Effector CD4-positive, alpha-beta T cell (primary cell): ENCODE results near the gene AAR2.

Source experiments
- DNase-seq: peaks from one replicate; pipeline ENCODE4 v3.0.0-alpha.2; 2020

The AAR2 gene

GRCh38 chr20:36261389-36262105 is 25.3 kb downstream of the AAR2 start:
- DNase-seq: no peak

- DNase-seq: no peak
Measured at GRCh38 chr20:36262440-36262839, 26.2 kb downstream of the AAR2 start.

- no peak for DNase-seq
Measured at GRCh38 chr20:36264426-36265246, 28.4 kb downstream of the AAR2 start.

GRCh38 chr20:36266189-36266588 is 29.9 kb downstream of the AAR2 start:
- DNase-seq: no peak

GRCh38 chr20:36267605-36268381 is 31.5 kb downstream of the AAR2 start:
- DNase-seq: no peak

GRCh38 chr20:36268440-36269342 is 32.4 kb downstream of the AAR2 start:
- DNase-seq: no peak

DNA sequence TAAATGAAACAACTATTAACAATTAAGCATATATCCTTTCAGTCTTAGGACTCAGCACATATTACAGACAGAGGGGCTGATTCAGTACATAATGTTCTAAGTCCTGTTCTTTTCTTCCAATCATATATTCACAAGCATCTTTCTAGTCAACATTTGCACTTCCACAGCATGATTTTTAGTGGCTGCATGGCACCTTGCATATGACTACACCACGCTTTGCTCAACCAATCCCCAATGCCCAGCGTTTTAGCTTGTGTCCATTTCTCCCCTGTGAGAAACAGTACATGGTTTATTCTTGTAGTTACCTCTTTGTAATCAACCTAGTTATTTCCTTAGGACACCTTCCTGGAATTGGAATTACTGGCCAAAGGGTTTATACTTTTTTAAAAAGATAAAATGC is 33.2 kb downstream of the AAR2 start:
- no peak for DNase-seq

DNA sequence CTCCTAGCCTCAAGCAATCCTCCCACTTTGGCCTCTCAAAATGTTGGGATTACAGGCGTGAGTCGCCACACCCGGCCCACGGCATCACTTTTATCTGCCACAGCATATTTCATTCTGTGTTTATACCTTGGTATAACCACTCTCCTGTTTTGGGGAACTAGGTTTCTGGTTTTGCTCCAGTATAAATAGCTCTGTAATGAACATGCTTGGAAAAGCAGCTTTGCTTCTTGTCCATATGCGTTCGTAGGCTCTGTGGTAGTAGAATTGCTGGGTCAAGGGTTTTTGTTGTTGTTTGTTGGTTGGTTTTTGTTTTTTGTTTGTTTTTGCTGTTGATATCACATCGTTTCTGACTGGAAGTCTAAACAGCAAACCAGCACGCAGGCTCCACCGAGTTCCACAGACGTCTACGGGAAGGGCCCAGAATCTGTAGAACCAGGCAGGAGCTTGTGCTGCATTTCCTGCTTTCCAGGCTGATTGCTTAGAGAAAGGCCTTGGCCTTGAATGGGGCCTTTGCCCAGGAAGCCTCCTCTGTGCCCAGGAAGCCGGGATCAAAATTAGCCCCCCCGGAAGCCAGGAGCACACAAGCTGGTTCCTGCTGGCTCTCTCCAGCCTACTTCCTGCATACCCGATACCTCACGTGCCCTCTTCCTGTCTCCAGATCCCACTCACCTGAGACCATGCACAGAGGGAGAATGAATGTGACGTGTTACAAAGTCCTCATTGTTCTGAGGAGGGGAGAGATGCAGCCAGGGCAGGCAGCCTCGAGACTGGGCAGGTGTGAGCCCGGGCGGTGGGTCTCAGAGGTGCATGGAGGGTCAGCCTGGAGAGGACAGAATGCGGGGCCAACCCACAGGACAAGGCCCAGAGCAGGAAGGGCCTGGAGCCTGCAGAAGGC is 34.7 kb downstream of the AAR2 start:
- DNase-seq: no peak

- no peak for DNase-seq
Measured at GRCh38 chr20:36271639-36272546, 35.6 kb downstream of the AAR2 start.

GRCh38 chr20:36272547-36273220 is 36.4 kb downstream of the AAR2 start:
- DNase-seq: no peak

DNA sequence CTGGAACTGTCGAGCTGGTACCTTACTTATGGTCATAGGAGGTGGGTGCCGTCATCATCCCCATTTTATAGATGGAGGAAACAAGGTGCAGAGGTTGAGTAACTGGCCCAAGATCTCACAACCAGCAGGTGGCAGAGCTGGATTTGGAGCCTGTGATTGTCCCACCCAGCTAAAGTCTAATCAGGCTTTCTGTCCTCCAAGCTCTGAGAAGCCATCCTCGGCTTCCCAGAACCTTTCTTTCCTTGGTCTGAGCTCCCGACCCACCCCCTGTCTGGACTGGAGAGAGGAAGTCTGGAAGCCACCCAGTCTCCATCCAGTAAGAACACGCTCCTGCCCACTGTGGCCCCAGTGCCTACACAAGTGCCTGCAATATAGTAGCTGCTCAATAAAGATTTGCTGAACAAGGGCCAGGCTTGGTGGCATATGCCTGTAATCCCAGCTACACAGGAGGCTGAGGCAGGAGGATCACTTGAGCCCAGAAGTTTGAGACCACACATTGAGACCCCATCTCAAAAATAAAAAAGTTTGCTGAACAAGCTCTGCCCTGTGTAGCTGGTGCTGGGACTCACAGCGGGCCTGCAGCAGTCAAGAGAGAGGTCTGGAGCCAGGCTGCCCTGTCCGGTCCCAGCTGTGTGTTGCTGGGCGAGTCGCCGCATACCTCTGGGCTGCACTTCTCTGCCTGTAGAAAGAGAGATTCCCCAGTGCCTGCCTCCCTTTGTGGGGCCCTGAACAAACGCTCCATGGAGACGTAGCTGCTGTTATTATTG is 37.3 kb downstream of the AAR2 start:
- DNase-seq: no peak

DNA sequence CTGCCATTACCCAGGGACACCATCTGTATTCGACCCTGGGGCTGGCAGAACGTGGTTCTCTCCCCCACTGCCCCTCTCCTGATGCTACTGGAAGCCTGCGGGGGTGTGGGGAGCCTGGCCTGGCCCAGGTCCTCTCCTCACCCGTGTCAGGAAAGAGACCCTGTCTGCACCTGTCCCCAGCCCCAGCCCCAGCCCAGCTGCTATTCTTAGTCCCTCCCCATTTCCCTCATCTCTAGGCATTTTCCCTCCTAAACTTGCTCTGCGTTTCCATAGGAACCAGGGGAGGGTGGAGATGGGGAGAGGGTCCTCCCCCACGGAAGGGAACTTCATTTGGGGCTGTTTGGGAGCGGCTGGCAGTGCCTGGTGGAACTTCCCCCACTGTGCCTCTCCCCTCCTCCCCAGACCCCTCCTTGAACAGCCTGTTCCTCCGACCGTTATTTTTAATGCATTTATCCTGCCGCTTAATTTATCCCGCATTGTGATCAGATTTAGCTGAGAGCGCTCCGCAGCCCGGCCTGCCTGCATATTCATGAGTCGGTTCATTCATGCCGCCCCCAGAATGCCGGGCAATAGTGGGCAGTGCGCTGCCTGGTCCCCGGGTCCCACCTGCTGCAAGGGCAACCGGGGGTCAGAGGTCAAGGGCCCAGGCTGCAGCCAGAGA is 38.0 kb downstream of the AAR2 start:
- DNase-seq: no peak

GRCh38 chr20:36275011-36275410 is 38.7 kb downstream of the AAR2 start:
- DNase-seq: no peak

- DNase-seq: no peak
Measured at GRCh38 chr20:36275441-36276189, 39.3 kb downstream of the AAR2 start.

DNA sequence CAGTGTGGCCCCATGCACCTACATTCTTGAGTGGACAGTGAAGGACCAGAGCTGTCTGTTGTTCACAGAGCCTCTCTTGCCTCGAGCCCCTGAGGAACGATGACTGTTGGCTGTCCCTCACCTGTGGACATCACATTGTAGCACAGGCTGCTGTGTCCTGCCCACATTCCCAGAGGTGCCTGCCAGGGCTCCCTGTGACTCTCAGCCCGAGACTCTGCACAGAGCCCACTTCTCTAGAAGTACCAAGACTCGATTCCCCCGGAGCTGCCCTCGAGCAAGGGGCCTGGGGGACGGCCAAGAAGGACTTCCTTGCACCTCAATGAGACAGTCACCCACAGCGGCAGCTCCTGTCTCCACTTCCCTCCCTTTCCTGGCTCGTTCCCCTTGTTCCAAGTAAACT is 41.3 kb downstream of the AAR2 start:
- DNase-seq: no peak

GRCh38 chr20:36279362-36279761 is 43.1 kb downstream of the AAR2 start:
- no peak for DNase-seq

DNA sequence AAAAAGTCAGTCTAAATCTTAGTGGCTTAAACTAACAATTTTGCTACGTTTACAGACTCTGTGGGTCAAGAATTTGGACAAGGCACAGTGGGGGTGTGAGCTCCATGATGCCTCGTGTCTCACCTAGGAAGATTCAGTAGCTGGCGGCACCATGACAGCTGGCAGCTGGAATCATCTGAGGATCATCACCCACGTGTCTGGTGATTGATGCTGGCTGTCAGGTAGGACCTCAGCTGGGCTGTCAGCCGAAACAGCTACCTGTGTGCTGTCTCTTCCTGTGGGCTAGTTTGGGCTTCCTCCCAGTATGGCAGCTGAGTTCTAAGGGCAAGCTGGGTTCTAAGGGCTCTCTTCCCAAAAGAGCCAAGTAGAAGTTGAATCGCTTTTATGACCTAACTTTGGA is 43.5 kb downstream of the AAR2 start:
- no peak for DNase-seq
